ENCODE measurements around the gene PPM1H.
"Not testable (repeated sequence)": the region's sequence is repeated elsewhere in the genome, so short reads cannot be mapped to it uniquely, and the experiment has no call there.

The PPM1H gene

GRCh38 chr12:62934799-62935674 is at the start of gene PPM1H:
Gene PPM1H (minus strand): TSS chr12:62935150. CDS start chr12:62934736, 414 bp downstream.
- peak; percentile 10 for DNase-seq (ENCODE audit: low read depth)

GRCh38 chr12:62983594-62983993 is 48.6 kb upstream of the PPM1H start:
- no peak for DNase-seq (ENCODE audit: low read depth)

GRCh38 chr12:62978768-62979167 is 43.8 kb upstream of the PPM1H start:
- DNase-seq (ENCODE audit: low read depth) = no peak

GRCh38 chr12:62977883-62978282 is 42.9 kb upstream of the PPM1H start:
- no peak for DNase-seq (ENCODE audit: low read depth)

DNA sequence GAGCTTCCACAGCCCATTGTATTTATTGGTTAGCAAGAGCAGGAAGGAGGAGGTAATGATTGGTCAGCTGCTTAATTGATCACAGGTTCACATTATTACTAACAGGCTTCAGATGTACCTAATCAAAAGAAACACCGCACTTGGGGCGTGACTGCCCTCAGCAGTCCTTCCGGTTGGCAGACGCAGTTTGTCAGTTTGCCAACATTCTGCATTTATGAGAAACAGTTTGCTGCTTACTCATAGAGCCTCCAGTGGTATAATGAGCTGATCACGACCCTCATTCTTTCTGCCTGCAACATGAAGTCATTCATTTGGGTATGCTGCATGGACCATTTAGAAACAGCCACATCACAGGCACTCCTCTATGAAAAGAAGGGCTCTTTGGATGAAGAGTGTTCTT is 42.5 kb upstream of the PPM1H start:
- DNase-seq (ENCODE audit: low read depth) = peak; percentile 27

GRCh38 chr12:62976110-62976662 is 41.2 kb upstream of the PPM1H start:
- no peak for DNase-seq (ENCODE audit: low read depth)

DNA sequence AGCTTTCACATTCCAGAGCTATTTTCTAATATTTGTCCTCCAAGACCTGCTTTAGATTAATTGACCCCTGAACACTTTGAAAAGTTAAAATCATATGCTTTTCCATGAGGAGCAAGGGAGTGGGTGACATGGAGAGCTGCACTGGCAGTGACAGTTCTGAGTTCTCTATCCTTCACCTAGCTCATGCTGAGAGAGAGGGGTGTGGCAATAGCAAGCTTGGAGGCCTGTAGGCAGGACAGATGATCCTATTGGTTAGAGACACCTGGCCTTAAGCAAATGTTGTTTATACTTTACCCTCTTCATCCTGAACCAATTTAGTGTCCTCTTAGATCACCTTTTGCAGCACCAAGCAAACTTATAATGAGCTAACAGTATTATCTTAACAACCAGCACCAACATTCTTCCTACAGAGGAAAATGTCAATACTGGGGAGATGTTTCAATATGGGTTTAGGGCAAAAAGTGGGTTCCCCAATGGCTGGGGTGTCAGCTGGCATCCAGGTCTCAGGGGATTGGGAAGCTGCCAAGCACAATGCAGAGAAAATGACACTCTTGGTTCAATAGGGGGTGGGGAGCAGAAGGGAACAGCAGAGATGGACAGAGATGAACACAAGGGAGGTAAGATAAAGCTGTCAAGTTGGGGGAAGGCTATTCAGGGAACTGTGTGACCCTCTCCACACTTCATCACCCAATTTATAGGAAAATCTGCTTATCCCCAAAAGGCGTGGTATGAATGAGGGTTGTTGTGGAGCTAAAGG is 37.0 kb upstream of the PPM1H start:
- no peak for DNase-seq (ENCODE audit: low read depth)

DNA sequence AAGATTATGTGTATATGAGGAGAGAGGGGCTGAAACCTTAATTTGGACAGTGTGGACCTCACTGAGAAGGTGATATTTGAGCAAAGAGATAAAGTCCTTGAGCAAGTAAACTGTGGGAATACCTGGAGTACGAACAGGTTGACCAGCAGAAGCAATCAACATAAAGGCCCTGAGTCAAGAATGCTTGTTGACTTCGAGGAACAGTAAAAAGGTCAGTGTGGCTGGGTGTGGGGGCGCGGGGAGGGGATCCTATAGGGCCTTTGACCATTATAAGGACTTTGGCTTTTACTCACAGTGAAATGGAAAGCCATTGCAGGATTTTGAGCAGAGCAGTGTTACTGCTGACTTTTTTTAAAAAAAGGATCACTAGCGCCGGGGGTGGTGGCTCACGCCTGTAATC is 34.7 kb upstream of the PPM1H start:
- DNase-seq (ENCODE audit: low read depth) = no peak

DNA sequence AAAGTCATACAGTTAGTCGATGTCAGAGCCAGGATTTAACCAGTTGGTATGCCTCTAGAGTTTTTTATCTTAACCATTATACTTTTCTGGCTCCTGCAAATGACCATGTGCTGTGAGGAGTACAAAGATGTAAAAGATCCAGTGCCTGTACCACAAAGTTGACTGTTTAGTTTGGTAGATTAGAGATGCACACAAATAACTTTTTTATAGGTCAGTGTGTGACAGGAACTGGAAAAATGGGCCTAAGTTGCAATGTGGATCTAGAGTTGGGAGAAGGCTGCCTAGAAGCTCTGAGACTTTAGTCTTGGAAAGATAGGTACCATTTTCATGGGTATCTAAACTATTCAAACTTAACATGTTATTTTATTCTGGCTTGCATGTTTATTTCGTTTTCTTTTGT is 32.8 kb upstream of the PPM1H start:
- DNase-seq (ENCODE audit: low read depth) = no peak

- DNase-seq (ENCODE audit: low read depth) = no peak
These were observed 32.1 kb upstream of the PPM1H start for GRCh38 chr12:62966990-62967506.

GRCh38 chr12:62966446-62966989 is 31.6 kb upstream of the PPM1H start:
- DNase-seq (ENCODE audit: low read depth) = not testable (repeated sequence)

- not testable (repeated sequence) for DNase-seq (ENCODE audit: low read depth)
These were observed 30.8 kb upstream of the PPM1H start for GRCh38 chr12:62965700-62966099.

DNA sequence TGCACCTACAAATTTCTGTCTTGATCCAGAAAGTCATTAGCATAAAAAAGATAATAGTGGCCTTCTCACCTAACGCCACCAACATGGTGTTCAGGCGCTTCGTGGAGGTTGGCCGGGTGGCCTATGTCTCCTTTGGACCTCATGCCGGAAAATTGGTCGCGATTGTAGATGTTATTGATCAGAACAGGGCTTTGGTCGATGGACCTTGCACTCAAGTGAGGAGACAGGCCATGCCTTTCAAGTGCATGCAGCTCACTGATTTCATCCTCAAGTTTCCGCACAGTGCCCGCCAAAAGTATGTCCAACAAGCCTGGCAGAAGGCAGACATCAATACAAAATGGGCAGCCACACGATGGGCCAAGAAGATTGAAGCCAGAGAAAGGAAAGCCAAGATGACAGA is 30.3 kb upstream of the PPM1H start:
- not testable (repeated sequence) for DNase-seq (ENCODE audit: low read depth)

- no peak for DNase-seq (ENCODE audit: low read depth)
These were observed 28.6 kb upstream of the PPM1H start for GRCh38 chr12:62963486-62964041.

- DNase-seq (ENCODE audit: low read depth) = no peak
These were observed 25.4 kb upstream of the PPM1H start for GRCh38 chr12:62960324-62960723.

GRCh38 chr12:62959745-62960144 is 24.8 kb upstream of the PPM1H start:
- DNase-seq (ENCODE audit: low read depth) = no peak

DNA sequence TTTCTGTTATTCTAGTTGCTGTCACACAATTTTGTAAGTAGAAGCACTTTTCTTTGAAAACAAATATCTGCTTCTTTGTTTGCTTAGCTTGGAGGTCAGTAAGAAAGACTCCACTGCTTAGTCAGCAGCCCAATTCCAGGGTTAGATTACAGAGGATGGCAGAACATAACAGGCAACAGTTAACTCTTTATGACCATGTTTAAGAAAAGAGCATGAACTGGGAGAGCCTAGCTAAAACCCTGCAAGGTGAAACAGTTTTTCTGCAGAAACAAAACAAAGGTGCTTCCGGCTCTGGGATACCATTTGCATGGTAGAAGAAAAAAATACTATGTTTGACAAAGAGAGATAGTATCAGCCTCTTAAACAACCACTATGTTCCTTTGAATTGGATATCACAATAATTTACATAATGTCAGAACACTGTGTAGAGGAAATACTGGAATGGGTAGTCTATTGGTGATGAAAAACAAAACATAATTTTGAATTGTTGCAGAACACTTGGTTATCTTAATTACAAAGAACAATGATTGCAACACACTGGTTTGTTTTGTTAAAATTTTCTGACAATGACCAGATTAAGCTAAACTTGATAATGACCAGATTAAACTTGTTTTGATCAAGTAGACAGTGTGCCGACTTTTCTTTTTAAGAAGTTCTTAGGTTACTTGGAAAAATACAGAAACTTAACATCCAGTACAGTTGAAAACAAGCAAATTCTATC is 22.4 kb upstream of the PPM1H start:
- peak; percentile 65 for DNase-seq (ENCODE audit: low read depth)

GRCh38 chr12:62955678-62956077 is 20.7 kb upstream of the PPM1H start:
- DNase-seq (ENCODE audit: low read depth) = no peak

- DNase-seq (ENCODE audit: low read depth) = no peak
These were observed 15.4 kb upstream of the PPM1H start for GRCh38 chr12:62950317-62950716.

GRCh38 chr12:62948123-62948522 is 13.2 kb upstream of the PPM1H start:
- no peak for DNase-seq (ENCODE audit: low read depth)

DNA sequence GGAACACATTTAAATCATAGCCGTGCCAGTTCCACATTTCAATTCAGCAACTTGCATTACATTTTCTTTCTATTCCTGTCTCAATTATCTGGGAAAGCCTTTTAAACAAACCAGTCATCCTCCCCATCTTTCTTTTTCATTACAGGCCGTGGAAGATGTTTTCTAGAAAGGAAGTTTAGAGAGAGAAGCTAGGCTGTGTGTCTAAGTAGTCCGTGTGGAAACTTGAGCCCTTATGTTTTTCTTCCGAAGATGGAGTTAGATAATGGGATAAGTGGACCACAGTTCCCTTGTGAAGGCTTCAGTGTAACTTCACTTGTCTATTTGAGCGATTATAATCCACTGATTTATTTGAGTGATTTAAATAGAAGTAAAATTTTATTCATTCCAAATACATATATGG is 12.4 kb upstream of the PPM1H start:
- DNase-seq (ENCODE audit: low read depth) = no peak

All from fibroblast of gingiva (primary cell).